Central memory CD4-positive, alpha-beta T cell (primary cell): ENCODE results near the gene ARHGAP6.
"Not testable (repeated sequence)": the region's sequence is repeated elsewhere in the genome, so short reads cannot be mapped to it uniquely, and the experiment has no call there.

ENCODE experiments used
- DNase-seq: peaks from one replicate; pipeline ENCODE4 v3.0.0; 2022

The ARHGAP6 gene

DNA sequence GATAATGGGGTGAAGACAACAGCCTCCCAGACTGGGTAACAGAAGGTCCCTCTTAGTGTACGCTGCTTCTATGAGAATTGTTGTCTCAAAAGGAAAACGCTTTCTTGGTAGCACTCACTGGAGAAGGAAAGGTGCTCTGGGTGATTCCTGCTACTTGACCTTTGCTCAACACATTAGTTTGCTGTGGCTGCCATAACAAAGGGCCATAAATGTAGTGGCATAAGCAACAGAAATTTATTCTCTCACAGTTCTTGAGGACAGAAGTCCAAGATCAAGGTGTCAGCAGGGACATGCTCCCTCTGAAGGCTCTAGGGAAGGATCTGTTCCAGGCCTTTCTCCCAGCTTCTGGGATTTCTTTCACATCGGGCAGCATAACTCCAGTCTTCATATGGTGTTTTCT, 535.6 kb downstream of the ARHGAP6 start:
- no peak for DNase-seq

DNA sequence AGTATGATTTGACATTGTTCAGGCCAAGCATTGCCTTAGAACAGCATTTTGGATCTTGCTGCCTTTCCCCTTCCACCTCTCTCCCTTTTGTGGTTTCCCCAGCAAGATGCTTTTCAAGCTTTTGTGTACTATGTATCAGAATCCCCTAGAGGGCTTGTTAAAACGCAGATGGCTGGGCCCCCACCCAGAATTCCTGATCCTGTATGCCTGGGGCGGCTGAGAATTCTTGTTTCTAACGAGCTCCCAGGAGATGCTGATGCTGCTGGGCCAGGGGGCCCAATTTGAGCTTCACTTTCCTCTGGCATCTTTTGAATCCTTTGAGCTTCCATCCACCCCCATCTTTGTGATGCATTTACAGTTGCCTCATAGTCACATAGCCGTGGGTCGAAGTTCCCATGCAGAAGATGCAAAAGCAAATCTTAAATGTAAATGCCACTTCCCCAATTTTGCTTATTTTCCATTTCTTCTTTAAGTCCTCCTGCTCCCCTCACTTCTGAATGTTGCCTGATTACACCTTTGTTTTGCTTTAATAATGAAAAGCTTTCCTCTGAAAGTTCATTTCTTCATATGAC, 536.1 kb downstream of the ARHGAP6 start:
- DNase-seq, result no peak

DNA sequence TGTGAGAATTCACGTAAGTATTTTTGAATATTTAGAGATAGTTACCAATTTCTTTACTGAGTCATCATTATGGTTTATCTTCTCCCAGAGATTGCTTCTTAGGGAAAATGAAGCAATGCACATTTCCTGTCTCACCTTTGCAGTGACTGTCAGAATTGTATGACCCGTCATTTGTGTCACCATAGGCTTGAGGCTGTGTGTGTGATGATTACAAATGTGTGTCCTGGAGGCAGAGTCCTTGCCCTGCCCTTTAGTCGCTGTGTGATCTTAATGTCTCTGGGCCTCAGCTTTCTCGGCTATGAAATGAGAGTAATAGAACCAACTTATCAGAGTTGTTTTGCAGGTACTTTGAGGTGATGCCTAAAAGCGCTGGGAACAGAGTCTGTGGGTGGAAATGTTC, 540.7 kb downstream of the ARHGAP6 start:
- DNase-seq, result no peak

DNA sequence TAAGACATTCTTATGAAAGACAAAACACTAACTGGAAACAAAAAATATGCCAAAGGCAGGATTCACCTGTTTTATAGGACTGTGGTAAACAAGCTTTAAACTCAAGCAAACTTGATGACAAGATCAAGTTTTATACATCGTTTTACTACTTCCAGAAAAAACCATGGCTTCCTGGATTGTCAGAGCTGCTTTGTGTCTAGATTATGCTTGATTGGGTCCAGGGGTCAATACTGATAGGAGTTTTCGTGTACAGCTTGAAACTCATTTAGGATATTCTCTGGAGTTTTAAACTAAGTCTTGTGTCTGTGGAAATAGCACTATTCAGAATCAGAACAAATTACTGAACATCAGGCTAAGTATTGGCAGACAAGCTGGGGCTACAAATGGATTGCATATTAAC, 541.6 kb downstream of the ARHGAP6 start:
- no peak for DNase-seq

DNA sequence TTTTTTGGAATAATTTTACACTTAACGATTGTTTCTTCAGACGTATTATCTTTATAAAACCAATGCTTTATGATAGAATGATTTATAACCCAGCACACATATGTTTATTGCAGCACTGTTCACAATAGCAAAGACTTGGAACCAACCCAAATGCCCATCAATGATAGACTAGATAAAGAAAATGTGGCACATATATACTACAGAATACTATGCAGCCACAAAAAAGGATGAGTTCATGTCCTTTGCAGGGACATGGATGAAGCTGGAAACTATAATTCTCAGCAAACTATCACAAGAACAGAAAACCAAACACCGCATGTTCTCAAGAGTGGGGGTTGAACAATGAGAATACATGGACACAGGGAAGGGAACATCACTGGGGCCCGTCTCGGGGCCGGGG, 542.6 kb downstream of the ARHGAP6 start:
- DNase-seq, result not testable (repeated sequence)

DNA sequence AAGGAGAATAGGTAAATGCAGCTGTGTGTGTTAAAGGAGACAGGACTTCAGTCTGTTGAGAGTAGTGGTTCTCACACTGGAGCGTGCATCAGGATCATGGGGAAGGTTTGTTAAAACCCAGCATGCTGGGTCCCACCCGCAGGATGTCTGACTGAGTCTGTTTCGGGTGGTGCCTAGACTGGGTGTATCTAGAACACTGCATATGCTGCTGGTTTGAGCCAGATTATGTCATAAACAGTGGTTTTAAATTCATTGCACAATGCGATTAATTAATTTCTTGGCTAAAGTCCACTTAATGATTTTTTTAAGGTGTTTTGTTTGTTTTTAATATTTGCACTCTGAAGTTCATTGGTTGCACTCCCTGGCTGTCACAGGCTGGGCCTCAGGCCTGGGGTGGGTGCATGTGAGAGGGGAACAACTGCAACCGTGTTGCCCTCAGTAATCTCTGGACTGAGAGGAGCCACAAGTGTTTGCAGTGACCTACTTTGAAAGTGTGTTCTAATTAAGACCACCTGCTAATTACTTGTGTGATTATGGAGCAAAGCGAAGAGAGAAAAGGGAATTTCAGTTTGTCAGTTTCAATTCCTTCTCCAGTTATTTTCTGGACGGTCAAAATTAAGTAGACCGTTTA, 546.3 kb downstream of the ARHGAP6 start:
- no peak for DNase-seq

DNA sequence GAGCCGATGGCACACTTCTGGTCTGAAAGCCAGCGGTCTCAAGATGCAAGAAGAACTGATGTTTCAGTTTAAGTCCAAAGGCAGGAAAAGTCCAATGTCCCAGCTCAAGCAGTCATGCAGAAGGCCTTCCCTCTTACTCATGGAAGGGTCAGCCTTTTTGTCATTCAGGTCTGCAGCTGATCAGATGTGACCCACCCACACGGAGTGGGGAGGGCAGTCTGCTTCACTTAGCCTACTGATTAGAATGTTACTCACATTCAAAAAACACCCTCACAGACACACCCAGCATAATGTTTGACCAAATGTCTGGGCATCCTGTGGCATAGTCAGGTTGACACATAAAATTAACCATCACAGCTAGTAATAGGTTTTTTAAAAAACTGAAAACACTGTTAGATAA, 548.0 kb downstream of the ARHGAP6 start:
- no peak for DNase-seq

DNA sequence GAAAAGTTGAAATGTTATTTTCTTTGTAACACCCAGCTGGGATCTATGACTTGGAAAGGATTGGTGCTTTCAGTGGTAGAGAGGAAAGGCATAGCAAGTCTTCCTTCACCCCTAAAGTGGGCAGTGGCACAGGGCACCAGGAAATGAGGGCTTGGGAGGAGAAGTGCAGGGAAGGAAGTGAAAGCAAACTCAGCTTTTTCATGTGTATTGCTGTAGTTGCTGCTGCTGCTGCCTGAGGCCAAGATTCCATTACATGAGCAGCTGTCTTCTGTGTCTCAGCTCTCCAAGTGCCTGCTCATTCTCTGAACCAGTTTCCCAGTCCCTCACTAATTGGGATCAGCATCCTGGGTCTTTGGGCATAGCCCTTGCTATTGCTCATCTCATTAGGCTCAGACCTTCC, 552.0 kb downstream of the ARHGAP6 start:
- DNase-seq, result no peak

DNA sequence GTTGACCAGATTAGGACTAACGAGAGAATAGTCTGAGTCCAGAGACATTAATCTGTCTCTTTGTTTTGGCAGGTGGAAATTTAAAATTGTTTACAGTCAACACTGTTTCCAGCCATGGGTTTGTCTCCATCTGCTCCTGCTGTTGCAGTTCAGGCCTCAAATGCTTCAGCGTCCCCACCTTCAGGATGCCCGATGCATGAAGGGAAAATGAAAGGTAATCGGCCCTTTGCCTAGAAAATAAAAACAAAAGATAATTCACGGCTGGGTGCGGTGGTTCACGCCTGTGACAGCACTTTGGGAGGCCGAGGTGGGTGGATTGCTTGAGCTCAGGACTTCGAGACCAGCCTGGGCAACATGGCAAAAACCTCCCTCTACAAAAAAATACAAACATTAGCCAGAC, 553.8 kb downstream of the ARHGAP6 start:
- no peak for DNase-seq

DNA sequence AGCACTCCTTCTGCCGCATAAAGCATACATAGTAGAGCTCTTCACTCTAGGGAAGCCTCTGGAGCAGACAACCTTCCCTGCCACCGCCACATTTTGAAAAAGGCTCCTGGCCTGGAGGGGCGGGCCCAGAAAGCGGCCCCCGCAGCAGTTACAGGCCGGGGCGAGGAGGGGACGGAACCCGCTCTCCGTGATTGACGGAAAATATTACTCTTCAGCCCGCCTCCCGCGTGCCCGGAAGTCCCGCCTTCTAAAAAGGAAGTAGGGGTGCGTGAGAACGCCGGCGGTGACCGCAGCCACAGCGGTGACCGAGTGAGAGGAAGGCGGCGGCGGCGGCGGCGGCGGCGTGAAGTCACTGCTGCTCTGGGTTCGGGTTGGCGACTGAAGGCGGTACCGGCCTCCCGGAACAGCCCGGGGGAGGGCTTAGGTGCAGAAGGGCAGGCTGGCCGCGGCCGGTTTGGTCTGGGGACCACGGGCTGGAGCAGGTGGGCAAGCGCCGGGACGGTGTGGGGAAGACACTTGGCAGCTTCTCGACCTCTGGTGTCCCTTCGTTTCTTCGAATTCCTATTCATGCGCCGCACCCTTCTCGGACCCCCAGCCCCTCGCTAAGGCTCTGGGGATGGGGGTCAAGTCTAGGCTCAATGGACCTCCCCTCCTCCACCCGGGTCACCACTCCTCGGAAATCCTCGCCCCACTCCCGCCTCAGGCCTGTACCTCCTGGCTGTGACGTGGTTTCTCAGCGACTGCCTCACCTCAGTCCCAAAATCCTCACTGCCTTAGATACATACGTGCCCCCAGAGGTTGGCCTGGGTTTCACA, 554.5 kb downstream of the ARHGAP6 start, which contains the start of gene HCCS:
HCCS (plus strand) TSS at position 296 of the 815 bp plus-strand sequence. CDS start 729 bp downstream, outside the sequence.
- peak; percentile 86 for DNase-seq

DNA sequence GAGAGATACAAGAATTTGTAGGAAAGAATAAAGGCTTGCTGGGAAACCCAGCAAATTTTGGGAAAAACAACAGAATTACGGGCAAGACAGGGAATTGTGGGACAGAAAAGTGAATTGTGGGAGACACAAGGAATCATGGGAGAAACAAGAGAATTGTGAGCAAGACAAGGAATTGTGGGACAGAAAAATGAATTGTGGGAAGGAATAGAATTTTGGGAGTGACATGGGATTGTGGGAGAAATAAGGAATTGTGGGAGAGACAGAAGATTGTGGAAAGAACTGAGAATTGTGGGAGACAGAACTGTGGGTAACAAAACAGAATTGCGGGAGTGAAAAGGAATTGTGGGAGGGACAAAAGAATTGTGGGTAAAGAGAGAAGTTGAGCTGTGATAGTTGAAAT, 555.8 kb downstream of the ARHGAP6 start:
- DNase-seq, result no peak

DNA sequence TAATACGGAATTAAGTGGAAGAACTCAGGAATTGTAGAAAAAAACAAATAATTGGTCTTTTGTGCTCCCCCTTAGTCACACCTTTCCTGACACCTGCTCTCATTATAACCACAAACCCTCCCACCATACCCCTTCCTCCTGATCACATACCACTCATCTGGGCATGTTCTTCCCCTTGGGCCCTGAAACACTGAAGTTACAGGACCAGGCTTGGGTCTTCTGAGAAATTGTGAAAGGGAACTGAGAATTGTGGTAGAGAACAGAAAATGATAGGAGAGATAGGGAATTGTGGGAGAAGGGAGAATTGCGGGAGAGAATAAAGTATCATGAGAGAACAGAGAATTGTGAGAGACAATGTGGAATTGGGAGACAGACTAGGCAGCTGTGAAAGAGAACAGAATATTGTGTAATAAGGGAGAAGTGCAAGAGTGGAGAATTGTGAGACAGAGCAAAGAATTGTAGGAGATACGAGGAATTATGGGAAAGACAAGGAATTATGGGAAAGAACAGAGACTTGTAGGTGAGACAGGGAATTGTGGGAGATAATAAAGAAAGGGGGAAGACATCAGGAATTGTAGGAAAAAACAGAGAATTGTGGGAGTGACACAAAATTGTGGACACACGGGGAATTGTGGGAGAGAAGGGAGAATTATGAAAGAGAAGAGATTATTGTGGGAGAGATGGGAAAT, 557.3 kb downstream of the ARHGAP6 start:
- DNase-seq, result no peak

DNA sequence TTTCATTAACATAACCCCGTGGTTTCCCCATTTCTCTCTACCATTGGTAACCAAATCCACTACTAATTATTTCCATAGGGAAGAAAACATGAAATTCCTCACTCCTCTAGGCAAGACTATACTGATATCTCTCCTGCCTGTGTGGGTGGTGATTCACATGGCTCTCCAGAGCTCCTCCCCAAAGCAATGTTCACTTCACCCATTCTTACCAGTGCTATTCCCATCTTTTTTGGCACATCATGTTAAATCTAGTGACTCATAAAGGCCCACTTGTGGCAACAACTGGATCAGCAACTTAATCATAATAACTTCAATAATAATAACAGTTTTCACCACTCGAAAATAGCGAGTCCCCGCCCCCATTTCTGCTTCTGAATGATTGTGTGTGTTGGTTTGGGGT, 560.6 kb downstream of the ARHGAP6 start:
- no peak for DNase-seq

DNA sequence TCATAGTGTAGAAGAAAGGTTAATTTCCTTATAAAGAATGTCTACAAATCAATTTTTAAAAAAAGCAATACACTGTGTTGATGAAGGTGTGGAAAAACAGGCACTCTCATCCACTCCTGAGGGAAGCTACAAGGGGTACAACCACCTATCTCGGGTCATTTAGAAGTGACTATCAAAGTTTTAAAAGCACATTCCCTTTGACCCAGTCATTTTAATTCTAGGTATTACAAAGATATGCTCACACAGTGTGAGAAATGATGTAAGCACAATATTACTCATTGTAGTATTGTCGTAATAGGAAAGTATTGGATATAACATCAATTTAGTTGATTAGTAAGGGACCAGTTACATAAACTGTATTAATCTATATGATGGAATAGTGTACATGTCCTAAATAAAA, 562.0 kb downstream of the ARHGAP6 start:
- DNase-seq, result no peak

DNA sequence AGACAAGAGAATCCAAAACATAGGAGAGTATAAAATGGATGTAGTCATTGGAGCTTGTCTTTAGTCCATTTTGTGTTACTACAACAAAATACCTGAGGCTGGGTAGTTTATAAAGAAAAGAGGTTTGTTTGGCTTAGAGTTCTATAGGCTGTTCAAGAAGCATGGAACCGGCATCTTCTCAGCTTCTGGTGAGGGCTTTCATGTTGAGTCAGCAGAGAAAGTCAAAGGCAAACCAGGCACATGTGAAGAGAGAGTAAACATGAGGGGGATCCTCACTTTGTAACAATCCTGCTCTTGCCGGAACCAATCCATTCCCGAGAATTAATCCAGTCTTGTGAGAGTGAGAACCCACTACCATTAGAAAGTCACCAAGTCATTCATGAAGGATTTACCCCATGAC, 562.7 kb downstream of the ARHGAP6 start:
- DNase-seq, result no peak

DNA sequence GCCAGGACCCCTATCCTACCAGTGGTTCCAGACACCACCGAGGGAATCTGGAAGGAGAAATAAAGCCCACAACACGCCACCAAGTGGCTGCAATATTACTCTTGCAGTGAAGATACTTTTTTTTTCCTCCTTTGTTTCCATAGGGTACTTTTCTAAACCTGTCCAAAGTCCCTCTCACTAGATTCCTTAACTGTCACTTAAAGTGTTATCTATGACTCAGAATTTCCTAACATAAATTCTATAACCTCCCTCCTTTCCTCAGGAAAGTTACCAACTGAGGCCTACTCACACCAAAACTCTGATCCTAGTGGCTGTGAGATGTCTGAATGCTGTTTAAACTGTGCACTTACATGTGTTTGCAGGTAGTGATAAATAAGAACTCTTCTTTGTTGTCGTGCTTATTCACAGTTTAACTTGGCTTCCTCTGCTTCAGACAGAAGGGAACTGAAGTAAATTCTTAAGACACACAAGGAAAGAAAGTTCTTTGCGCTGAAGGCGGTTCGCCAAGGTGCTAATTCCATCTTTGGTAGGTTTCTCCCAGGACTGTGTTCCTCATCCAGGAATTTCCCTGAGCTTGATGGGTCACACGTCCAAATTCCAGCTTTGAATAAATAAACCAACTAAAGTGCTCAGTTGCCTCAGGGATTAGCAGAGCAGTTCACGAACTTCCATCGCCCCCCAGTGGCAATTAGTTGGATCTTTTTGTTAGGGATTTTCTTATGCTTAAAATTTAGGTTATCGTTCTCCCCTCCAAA, 565.3 kb downstream of the ARHGAP6 start:
- DNase-seq, result no peak

DNA sequence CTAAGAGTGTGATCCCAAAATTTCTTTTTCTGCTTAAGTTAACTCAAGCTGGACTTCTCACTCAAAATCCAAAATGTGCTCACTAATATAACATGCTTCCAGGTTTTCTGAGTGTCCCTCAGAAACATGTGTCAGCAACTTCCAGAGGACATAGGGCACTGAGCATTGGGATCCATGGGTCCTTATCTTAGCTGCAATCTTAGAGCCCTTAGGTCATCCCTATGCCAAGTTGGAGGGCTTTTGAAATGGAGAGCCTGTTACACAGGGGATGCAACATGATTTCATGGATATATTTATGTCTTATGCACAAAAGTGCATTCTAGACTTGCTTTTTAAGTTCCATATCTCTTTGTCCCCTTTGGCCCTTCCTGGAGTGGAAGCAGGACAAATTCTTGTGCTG, 566.3 kb downstream of the ARHGAP6 start:
- no peak for DNase-seq

DNA sequence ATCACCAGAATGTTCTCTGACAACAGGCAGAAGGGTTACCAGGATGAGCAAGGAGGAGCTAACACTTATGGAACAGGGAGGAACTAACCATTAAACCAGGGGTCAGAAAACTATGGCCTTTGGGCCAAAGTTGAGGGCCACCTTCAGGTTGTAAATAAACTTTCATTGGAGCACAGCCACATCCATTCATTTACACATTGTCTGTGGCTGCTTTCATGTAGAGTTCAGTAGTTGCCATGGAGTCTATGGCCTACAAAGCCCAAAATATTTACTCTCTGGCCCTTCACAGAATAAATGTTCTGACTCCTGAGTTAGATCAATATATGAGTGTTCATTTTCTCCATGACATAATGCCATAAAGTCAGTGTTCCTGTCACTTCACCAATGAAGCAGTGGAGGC, 567.8 kb downstream of the ARHGAP6 start:
- DNase-seq, result no peak

DNA sequence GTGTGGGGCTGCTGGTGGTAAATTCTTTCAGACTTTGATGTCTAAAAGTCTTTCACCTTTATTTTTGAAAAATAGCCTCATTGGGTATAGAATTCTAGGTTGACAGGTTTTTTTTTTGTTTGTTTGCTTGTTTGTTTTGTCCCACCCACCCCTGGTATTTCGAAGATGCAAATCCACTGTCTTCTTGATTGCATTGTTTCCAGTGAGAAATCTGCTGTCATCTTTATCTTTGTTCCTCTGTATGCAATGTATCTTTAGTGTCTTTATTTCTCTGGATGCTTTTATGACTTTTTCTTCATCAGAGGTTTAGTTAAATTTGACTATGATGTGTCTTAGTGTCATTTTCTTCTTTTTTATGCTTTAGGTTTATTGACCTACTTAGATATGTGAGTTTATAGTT, 575.9 kb downstream of the ARHGAP6 start:
- DNase-seq, result no peak
